ENCODE measurements around the gene IGSF9B.

DNA sequence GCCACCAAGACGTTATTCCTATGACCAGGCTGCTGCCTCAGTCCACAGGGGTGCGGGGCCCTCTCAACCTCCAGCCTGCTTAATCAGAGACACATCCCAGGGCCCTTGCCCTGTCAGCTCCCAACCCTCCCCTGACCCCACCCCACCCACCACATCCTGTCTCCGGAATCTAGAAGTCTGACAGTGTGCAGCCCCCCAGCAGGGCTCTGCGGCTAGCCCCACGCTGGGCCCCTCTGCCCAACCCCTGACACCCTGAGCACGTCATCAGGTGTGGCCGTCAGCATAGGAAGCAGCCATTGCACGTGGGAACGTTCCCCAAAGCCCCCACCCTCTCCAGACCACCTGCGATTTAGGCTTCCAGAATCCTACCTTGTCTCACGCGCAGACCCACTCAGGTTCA lies 34.3 kb upstream of the IGSF9B start:
- no peak for TF ChIP-seq CTCF (IDR thresholded peaks at IDR 0.05)
- TF ChIP-seq POLR2A (IDR thresholded peaks at IDR 0.05), result no peak

All from prostate gland (tissue), 2 donors.